WTC11 (cell line): ENCODE results near the gene HSD17B12. TPM values are rescaled to one million over a fixed set of nuclear protein-coding genes. Genes with fewer than 3 reads are reported as not detected.

ENCODE experiments used
- ATAC-seq: fragments of 200-7000 bp; cut with Tn5 transposase; 2 replicates; pipeline ENCODE4 v1.10.0; 2021; ENCODE audit warnings: mild to moderate bottlenecking, moderate library complexity
- CTCF ChIA-PET: fragments of 300-600 bp; sonication (Branson Sonifier 250); formaldehyde crosslinking; loops from one replicate; lab custom pipeline; 2021; ENCODE audit warnings: antibody characterized with exemption; lab: Charles Lee
- POLR2A ChIA-PET: fragments of 350-600 bp; sonication (Branson Sonifier 250); formaldehyde crosslinking; loops from one replicate; lab custom pipeline; 2021; ENCODE audit warnings: antibody characterized with exemption; lab: Charles Lee
- DNase-seq: peaks from one replicate; pipeline ENCODE4 v3.0.0; 2021; ENCODE audit warnings: low spot score
- H3K27ac Mint-ChIP-seq: 2 replicates; pipeline ENCODE4 v1.8.0; 2021; ENCODE audit warnings: mixed read lengths
- H3K27me3 Mint-ChIP-seq: 2 replicates; pipeline ENCODE4 v1.8.0; 2021; ENCODE audit warnings: low read depth, mild to moderate bottlenecking, moderate library complexity, mixed read lengths
- H3K36me3 Mint-ChIP-seq: 2 replicates; pipeline ENCODE4 v1.8.0; 2021; ENCODE audit warnings: mixed read lengths
- H3K4me1 Mint-ChIP-seq: 2 replicates; pipeline ENCODE4 v1.8.0; 2022; ENCODE audit warnings: mixed read lengths
- H3K4me3 Mint-ChIP-seq: 2 replicates; pipeline ENCODE4 v1.8.0; 2021; ENCODE audit warnings: mild to moderate bottlenecking, moderate library complexity, mixed read lengths
- H3K9me3 Mint-ChIP-seq: 2 replicates; pipeline ENCODE4 v1.8.0; 2021; ENCODE audit warnings: mixed read lengths
- AFF4 ChIP-seq: sonication (generic); formaldehyde crosslinking; IDR thresholded peaks from 2 replicates; pipeline ENCODE4 v1.8.1; 2023; ENCODE audit warnings: mild to moderate bottlenecking, missing genetic modification reagents, borderline replicate concordance
- CBFB ChIP-seq: sonication (generic); formaldehyde crosslinking; IDR thresholded peaks from 2 replicates; pipeline ENCODE4 v1.8.1; 2022; ENCODE audit warnings: mild to moderate bottlenecking, low read depth, missing genetic modification reagents
- CREB1 ChIP-seq: sonication (generic); formaldehyde crosslinking; IDR thresholded peaks from 2 replicates; pipeline ENCODE4 v1.8.0; 2023; ENCODE audit warnings: mild to moderate bottlenecking, missing genetic modification reagents
- FOXK1 ChIP-seq: sonication (generic); formaldehyde crosslinking; IDR thresholded peaks from 2 replicates; pipeline ENCODE4 v1.8.0; 2022; ENCODE audit warnings: mild to moderate bottlenecking, moderate library complexity, missing genetic modification reagents
- JUN ChIP-seq: sonication (generic); formaldehyde crosslinking; IDR thresholded peaks from 2 replicates; pipeline ENCODE4 v1.8.0; 2023; ENCODE audit warnings: mild to moderate bottlenecking, missing genetic modification reagents
- MYBL2 ChIP-seq: sonication (generic); formaldehyde crosslinking; IDR thresholded peaks from 2 replicates; pipeline ENCODE4 v1.8.1; 2023; ENCODE audit warnings: mild to moderate bottlenecking, moderate library complexity, missing genetic modification reagents
- NFYB ChIP-seq: sonication (generic); formaldehyde crosslinking; conservative IDR thresholded peaks from 2 replicates; pipeline ENCODE4 v1.8.0; 2022; ENCODE audit warnings: low read depth, missing genetic modification reagents
- NR3C1 ChIP-seq: sonication (generic); formaldehyde crosslinking; conservative IDR thresholded peaks from 2 replicates; pipeline ENCODE4 v1.8.1; 2023; ENCODE audit warnings: low read depth, mild to moderate bottlenecking, missing genetic modification reagents
- SOX15 ChIP-seq: fragments of 250-450 bp; sonication (Bioruptor Pico); IDR thresholded peaks from 2 replicates; pipeline ENCODE4 v1.9.0; 2021; ENCODE audit warnings: mild to moderate bottlenecking
- TEAD1 ChIP-seq: sonication (generic); formaldehyde crosslinking; IDR thresholded peaks from 2 replicates; pipeline ENCODE4 v1.8.0; 2022; ENCODE audit warnings: mild to moderate bottlenecking, missing genetic modification reagents
- TP53 ChIP-seq: sonication (generic); formaldehyde crosslinking; IDR thresholded peaks from 2 replicates; pipeline ENCODE4 v1.8.1; 2023; ENCODE audit warnings: mild to moderate bottlenecking, missing genetic modification reagents
- USF1 ChIP-seq: sonication (generic); formaldehyde crosslinking; IDR thresholded peaks from 2 replicates; pipeline ENCODE4 v1.8.0; 2022; ENCODE audit warnings: mild to moderate bottlenecking, missing genetic modification reagents
- ZNF317 ChIP-seq: sonication (generic); formaldehyde crosslinking; IDR thresholded peaks from 2 replicates; pipeline ENCODE4 v1.8.1; 2023; ENCODE audit warnings: low read depth, mild to moderate bottlenecking, moderate library complexity, missing genetic modification reagents, borderline replicate concordance
- total RNA-seq: library from RNA; stranded (reverse); gene quantifications from 3 replicates; pipeline ENCODE4 v1.2.3, GENCODE V29; 2021
- TF ChIP-seq, protein P1 (sequence below): fragments of 200-600 bp; IDR thresholded peaks from 2 replicates; pipeline ENCODE4 v1.8.0; 2022; ENCODE audit warnings: antibody characterized with exemption
- TF ChIP-seq, protein P2 (sequence below): fragments of 250-450 bp; sonication (Bioruptor Pico); conservative IDR thresholded peaks from 2 replicates; pipeline ENCODE4 v1.9.0; 2021; ENCODE audit warnings: mild to moderate bottlenecking
- TF ChIP-seq, protein P3 (sequence below): sonication (generic); formaldehyde crosslinking; IDR thresholded peaks from 2 replicates; pipeline ENCODE4 v1.8.1; 2022; ENCODE audit warnings: missing genetic modification reagents, borderline replicate concordance
- TF ChIP-seq, protein P4 (sequence below): fragments of 250-450 bp; sonication (Bioruptor Pico); IDR thresholded peaks from 2 replicates; pipeline ENCODE4 v1.9.0; 2021; ENCODE audit warnings: mild to moderate bottlenecking

Gene HSD17B12
- total RNA-seq, 1 experiment from 2014 or later: 149 TPM

GRCh38 chr11:43825217-43825816 lies 144.8 kb downstream of the HSD17B12 start:
- ChIA-PET POLR2A (no interaction called here), CTCF (interaction anchor here (0.8 to 2.2 kb wide), 17 partner anchors 10 to 249 kb away, joined by 3 to 18 read pairs (median 4); partner anchors contain the start of gene HSD17B12)
- Mint-ChIP-seq H3K27me3 (no peaks in the 10 kb centered on the region), H3K9me3 (no peaks in the 10 kb centered on the region; the same call in 1 of the 2 replicates)
- TF ChIP-seq USF1 (0 out of 2 replicates have a peak, but pooled peaks have one; percentile 21), NR3C1 (no peak)
- TF ChIP-seq, protein P1, sequence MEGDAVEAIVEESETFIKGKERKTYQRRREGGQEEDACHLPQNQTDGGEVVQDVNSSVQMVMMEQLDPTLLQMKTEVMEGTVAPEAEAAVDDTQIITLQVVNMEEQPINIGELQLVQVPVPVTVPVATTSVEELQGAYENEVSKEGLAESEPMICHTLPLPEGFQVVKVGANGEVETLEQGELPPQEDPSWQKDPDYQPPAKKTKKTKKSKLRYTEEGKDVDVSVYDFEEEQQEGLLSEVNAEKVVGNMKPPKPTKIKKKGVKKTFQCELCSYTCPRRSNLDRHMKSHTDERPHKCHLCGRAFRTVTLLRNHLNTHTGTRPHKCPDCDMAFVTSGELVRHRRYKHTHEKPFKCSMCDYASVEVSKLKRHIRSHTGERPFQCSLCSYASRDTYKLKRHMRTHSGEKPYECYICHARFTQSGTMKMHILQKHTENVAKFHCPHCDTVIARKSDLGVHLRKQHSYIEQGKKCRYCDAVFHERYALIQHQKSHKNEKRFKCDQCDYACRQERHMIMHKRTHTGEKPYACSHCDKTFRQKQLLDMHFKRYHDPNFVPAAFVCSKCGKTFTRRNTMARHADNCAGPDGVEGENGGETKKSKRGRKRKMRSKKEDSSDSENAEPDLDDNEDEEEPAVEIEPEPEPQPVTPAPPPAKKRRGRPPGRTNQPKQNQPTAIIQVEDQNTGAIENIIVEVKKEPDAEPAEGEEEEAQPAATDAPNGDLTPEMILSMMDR: 0 out of 2 replicates have a peak, but pooled peaks have one; percentile 23
- TF ChIP-seq, all 79 proteins: peak for 2
- peak; percentile 36; the same call in 1 of the 2 replicates for ATAC-seq
- Mint-ChIP-seq H3K4me1 (0 out of 2 replicates have a peak, but pooled peaks cover 4% of the 10 kb centered on the region), H3K36me3 (peaks cover 19% of the 10 kb centered on the region), H3K4me3 (no peak overlapping the region), H3K27ac (no peak overlapping the region)
- DNase-seq: no peak

DNA sequence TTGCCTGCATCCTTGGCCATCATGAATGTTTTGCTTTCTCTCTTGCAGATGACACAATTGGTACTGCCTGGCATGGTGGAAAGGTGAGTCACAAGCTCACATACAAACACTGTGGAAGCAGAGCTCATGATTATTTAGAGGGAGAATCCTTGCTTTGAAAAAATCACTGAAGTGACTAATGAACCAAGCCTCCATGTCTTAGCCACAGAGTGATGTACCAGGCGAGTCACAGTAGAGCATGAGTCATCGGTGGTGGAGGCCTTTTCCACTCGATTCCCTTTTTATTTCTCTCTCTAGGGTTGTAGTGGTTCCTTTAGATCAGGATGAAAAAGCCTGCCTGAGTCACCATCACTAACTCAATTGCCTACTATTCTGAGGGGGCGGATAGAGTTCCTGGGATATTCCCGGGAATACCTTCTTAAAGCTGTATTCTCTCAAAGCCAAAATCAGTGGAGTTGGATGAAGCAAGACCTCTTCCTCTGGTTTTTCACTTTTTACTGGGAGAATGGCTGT lies 150.4 kb downstream of the HSD17B12 start:
- Mint-ChIP-seq H3K36me3 (peaks cover 8% of the 10 kb centered on the region; the same call in 1 of the 2 replicates), H3K4me1 (0 out of 2 replicates have a peak, but pooled peaks cover 4% of the 10 kb centered on the region), H3K27me3 (no peaks in the 10 kb centered on the region), H3K4me3 (no peak overlapping the region), H3K9me3 (no peaks in the 10 kb centered on the region), H3K27ac (peak overlapping the region; percentile 11; the same call in 1 of the 2 replicates)
- POLR2A ChIA-PET: no interaction called here
- no peak for DNase-seq
- CTCF ChIA-PET: interaction anchor here (1.5 kb wide), 1 partner anchor 21 kb away, joined by 4 read pairs; no protein-coding TSS in a partner anchor
- no peak for ATAC-seq
- TF ChIP-seq SOX15 (CRISPR knock-in tag) (no peak), CREB1 (no peak), FOXK1 (CRISPR knock-in tag) (no peak), TP53 (no peak), CBFB (CRISPR knock-in tag) (no peak), TEAD1 (CRISPR knock-in tag) (no peak), MYBL2 (CRISPR knock-in tag) (no peak), NFYB (CRISPR knock-in tag) (no peak), JUN (CRISPR knock-in tag) (no peak)
- TF ChIP-seq, protein P2, sequence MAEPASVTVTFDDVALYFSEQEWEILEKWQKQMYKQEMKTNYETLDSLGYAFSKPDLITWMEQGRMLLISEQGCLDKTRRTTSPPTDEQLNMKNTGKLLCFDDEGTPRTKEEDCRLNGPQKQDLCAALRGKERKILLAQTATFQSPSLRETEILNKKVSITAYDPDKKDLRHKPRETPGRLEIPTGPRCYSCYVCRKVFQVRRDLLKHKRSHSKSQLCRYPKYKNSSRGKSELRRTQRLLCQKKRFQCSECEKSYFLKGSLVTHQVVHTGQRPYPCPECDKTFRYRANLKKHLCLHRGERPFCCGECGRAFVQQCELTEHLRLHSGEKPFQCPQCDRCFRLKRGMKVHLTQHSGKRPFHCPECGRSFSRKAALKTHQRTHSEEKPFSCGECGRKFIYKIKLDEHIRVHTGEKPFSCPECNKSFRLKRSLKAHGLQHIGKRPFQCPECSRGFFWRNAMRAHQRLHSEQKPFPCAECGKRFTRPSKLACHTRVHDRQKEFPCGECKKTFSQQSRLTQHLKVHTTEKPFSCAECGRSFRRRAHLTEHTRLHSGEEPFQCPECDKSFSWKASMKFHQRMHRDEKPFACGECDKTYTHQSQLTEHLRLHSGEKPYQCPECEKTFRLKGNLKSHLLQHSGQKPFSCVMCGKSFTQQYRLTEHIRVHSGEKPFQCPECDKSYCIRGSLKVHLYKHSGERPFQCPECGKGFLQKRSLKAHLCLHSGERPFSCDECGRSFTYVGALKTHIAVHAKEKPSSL (CRISPR knock-in tag): no peak

- Mint-ChIP-seq H3K4me1 (no peaks in the 10 kb centered on the region), H3K4me3 (no peak overlapping the region), H3K27ac (no peak overlapping the region), H3K27me3 (no peaks in the 10 kb centered on the region), H3K9me3 (no peaks in the 10 kb centered on the region), H3K36me3 (peaks cover 10% of the 10 kb centered on the region)
- ChIA-PET POLR2A (interaction anchor here (1.1 kb wide), 1 partner anchor 196 kb away, joined by 3 read pairs; no protein-coding TSS in a partner anchor), CTCF (interaction anchor here (0.7 to 1.7 kb wide), 3 partner anchors 19 to 1055 kb away, joined by 3 to 4 read pairs (median 4); no protein-coding TSS in a partner anchor)
- no peak for ATAC-seq
- DNase-seq: no peak
- TF ChIP-seq ZNF317 (no peak), AFF4 (CRISPR knock-in tag) (no peak), FOXK1 (CRISPR knock-in tag) (no peak)
- TF ChIP-seq, protein P3, sequence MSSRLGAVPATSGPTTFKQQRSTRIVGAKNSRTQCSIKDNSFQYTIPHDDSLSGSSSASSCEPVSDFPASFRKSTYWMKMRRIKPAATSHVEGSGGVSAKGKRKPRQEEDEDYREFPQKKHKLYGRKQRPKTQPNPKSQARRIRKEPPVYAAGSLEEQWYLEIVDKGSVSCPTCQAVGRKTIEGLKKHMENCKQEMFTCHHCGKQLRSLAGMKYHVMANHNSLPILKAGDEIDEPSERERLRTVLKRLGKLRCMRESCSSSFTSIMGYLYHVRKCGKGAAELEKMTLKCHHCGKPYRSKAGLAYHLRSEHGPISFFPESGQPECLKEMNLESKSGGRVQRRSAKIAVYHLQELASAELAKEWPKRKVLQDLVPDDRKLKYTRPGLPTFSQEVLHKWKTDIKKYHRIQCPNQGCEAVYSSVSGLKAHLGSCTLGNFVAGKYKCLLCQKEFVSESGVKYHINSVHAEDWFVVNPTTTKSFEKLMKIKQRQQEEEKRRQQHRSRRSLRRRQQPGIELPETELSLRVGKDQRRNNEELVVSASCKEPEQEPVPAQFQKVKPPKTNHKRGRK: no peak
- TF ChIP-seq, protein P4, sequence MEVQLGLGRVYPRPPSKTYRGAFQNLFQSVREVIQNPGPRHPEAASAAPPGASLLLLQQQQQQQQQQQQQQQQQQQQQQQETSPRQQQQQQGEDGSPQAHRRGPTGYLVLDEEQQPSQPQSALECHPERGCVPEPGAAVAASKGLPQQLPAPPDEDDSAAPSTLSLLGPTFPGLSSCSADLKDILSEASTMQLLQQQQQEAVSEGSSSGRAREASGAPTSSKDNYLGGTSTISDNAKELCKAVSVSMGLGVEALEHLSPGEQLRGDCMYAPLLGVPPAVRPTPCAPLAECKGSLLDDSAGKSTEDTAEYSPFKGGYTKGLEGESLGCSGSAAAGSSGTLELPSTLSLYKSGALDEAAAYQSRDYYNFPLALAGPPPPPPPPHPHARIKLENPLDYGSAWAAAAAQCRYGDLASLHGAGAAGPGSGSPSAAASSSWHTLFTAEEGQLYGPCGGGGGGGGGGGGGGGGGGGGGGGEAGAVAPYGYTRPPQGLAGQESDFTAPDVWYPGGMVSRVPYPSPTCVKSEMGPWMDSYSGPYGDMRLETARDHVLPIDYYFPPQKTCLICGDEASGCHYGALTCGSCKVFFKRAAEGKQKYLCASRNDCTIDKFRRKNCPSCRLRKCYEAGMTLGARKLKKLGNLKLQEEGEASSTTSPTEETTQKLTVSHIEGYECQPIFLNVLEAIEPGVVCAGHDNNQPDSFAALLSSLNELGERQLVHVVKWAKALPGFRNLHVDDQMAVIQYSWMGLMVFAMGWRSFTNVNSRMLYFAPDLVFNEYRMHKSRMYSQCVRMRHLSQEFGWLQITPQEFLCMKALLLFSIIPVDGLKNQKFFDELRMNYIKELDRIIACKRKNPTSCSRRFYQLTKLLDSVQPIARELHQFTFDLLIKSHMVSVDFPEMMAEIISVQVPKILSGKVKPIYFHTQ (CRISPR knock-in tag): no peak
Measured at GRCh38 chr11:43832536-43832935, 152.0 kb downstream of the HSD17B12 start.
